PC-3 (cell line): ENCODE data around the gene NIN. TPM values are rescaled to one million over a fixed set of nuclear protein-coding genes. Genes with fewer than 3 reads are reported as not detected.
"Not testable (repeated sequence)": the region's sequence is repeated elsewhere in the genome, so short reads cannot be mapped to it uniquely, and the experiment has no call there.

ENCODE experiments used
- ATAC-seq: fragments of 200-7000 bp; cut with Tn5 transposase; 2 replicates; pipeline ENCODE4 v1.9.1; 2020; ENCODE audit warnings: mild to moderate bottlenecking, moderate library complexity
- BruUV-seq: library from RNA; stranded (reverse); fragments of 400-500 nt; replicated peaks from 2 replicates; lab custom pipeline; 2021; lab: Mats Ljungman, UMichigan
- CTCF ChIA-PET: fragments of 300-600 bp; sonication (Branson Sonifier 250); formaldehyde crosslinking; loops from one replicate; lab custom pipeline; 2022; ENCODE audit warnings: antibody characterized with exemption; lab: Charles Lee
- POLR2A ChIA-PET: fragments of 300-600 bp; sonication (Branson Sonifier 250); formaldehyde crosslinking; loops from one replicate; lab custom pipeline; 2022; ENCODE audit warnings: antibody characterized with exemption; ENCODE audit not compliant: unreplicated experiment; lab: Charles Lee
- DNase-seq: peaks from one replicate; pipeline ENCODE4 v3.0.0-alpha.2; 2015
- H2AFZ ChIP-seq: fragments of 300-600 bp; sonication (generic); 2 replicates; pipeline ENCODE4 v1.6.0; 2016; ENCODE audit warnings: antibody characterized with exemption, low read length
- H3F3A ChIP-seq: fragments of 300-600 bp; sonication (generic); one replicate; pipeline ENCODE4 v1.6.0; 2017; ENCODE audit warnings: antibody characterized with exemption, low read length, control low read depth, mild to moderate bottlenecking; ENCODE audit not compliant: unreplicated experiment
- H3K27ac ChIP-seq: fragments of 300-600 bp; sonication (generic); 2 replicates; pipeline ENCODE4 v1.5.1; 2016; ENCODE audit warnings: mild to moderate bottlenecking, low read length
- H3K27me3 ChIP-seq: fragments of 300-600 bp; sonication (generic); 2 replicates; pipeline ENCODE4 v1.6.1; 2016; ENCODE audit warnings: low read length, mixed read lengths
- H3K36me3 ChIP-seq: fragments of 300-600 bp; sonication (generic); 2 replicates; pipeline ENCODE4 v1.6.1; 2016; ENCODE audit warnings: low read depth, mixed run types, low read length, mixed read lengths
- H3K4me1 ChIP-seq: fragments of 300-600 bp; sonication (generic); 2 replicates; pipeline ENCODE4 v1.5.1; 2016; ENCODE audit warnings: low read length; ENCODE audit not compliant: insufficient read depth
- H3K4me2 ChIP-seq: fragments of 300-600 bp; sonication (generic); 2 replicates; pipeline ENCODE4 v1.6.0; 2016; ENCODE audit warnings: low read length
- H3K4me3 ChIP-seq: fragments of 300-600 bp; sonication (generic); 2 replicates; pipeline ENCODE4 v1.5.1; 2016; ENCODE audit warnings: mild to moderate bottlenecking, low read length, mixed read lengths
- H3K79me2 ChIP-seq: fragments of 300-600 bp; sonication (generic); 2 replicates; pipeline ENCODE4 v1.6.1; 2017; ENCODE audit warnings: low read length, mixed read lengths
- H3K9ac ChIP-seq: fragments of 300-600 bp; sonication (generic); 2 replicates; pipeline ENCODE4 v1.6.0; 2016; ENCODE audit warnings: mild to moderate bottlenecking, low read length
- H3K9me2 ChIP-seq: fragments of 300-600 bp; sonication (generic); replicated peaks from 2 replicates; pipeline ENCODE4 v1.6.1; 2016; ENCODE audit warnings: mixed run types, low read length, mixed read lengths
- H3K9me3 ChIP-seq: fragments of 300-600 bp; sonication (generic); 2 replicates; pipeline ENCODE4 v1.6.1; 2016; ENCODE audit warnings: low read length, mixed read lengths
- H4K20me1 ChIP-seq: fragments of 300-600 bp; sonication (generic); 2 replicates; pipeline ENCODE4 v1.6.1; 2016; ENCODE audit warnings: low read length, mixed read lengths
- CTCF ChIP-seq: fragments of 300-600 bp; sonication (generic); conservative IDR thresholded peaks from 2 replicates; pipeline ENCODE4 v1.5.1; 2017; ENCODE audit warnings: antibody characterized with exemption, low read depth, mild to moderate bottlenecking, low read length
- EZH2 ChIP-seq: fragments of 300-600 bp; sonication (generic); IDR thresholded peaks from one replicate; pipeline ENCODE4 v1.6.1; 2017; ENCODE audit warnings: antibody characterized with exemption, mild to moderate bottlenecking, low read length; ENCODE audit not compliant: unreplicated experiment
- EZH2phosphoT487 ChIP-seq: fragments of 300-600 bp; sonication (generic); IDR thresholded peaks from 2 replicates; pipeline ENCODE4 v1.6.1; 2018; ENCODE audit warnings: mild to moderate bottlenecking, antibody characterized with exemption, low read length, borderline replicate concordance
- intact Hi-C: fragments of 100-400 bp; cut with micrococcal nuclease; formaldehyde crosslinking; loops from 2 replicates; pipeline ENCODE4 v1.9.0; 2023
- total RNA-seq: library from RNA; depleted of rRNA; stranded (reverse); fragments of >200 nt; gene quantifications from 2 replicates; pipeline ENCODE4 v1.2.3, GENCODE V29; 2014

Gene NIN
- total RNA-seq, 1 experiment from 2014 or later, result 34.3 TPM

- CTCF ChIA-PET, result no interaction called here
- H4K20me1 ChIP-seq, result 0 out of 2 replicates have a peak, but pooled peaks cover 8% of the 10 kb centered on the region
- peak; percentile 31 for ATAC-seq
Observed at GRCh38 chr14:50820786-50821509, 10.0 kb downstream of the NIN start.

GRCh38 chr14:50819303-50819702, 11.7 kb downstream of the NIN start:
- H4K20me1 ChIP-seq, H3K9me3 ChIP-seq, POLR2A ChIA-PET, H3K4me2 ChIP-seq, H3K27me3 ChIP-seq, H3K36me3 ChIP-seq, CTCF ChIA-PET, H3K4me3 ChIP-seq, intact Hi-C loops, DNase-seq, ATAC-seq, H3F3A ChIP-seq, H2AFZ ChIP-seq, BruUV-seq, H3K9me2 ChIP-seq, H3K9ac ChIP-seq, H3K27ac ChIP-seq: not testable (repeated sequence)
- Histone ChIP-seq H3K4me1 (peaks cover 20% of the 10 kb centered on the region), H3K79me2 (peaks cover 35% of the 10 kb centered on the region)

More at GRCh38 chr14:50820786-50821509, 10.0 kb downstream of the NIN start:
- Histone ChIP-seq H3K9me2 (no peaks in the 10 kb centered on the region), H2AFZ (no peak overlapping the region), H3K4me2 (no peak overlapping the region), H3K79me2 (peaks cover 51% of the 10 kb centered on the region), H3K9me3 (no peaks in the 10 kb centered on the region), H3K27me3 (no peaks in the 10 kb centered on the region), H3K4me1 (peaks cover 20% of the 10 kb centered on the region), H3K4me3 (no peak overlapping the region), H3K36me3 (no peaks in the 10 kb centered on the region; the same call in 1 of the 2 replicates), H3K9ac (no peak overlapping the region), H3K27ac (0 out of 2 replicates have a peak overlapping the region, but pooled peaks have one; percentile 9), H3F3A (no peaks in the 10 kb centered on the region)
- intact Hi-C loops, result loop anchor here (1.0 to 2.0 kb wide), 2 partner anchors 34 to 39 kb away; no protein-coding TSS in a partner anchor
- DNase-seq, result no peak
- no TSS peak for BruUV-seq
- POLR2A ChIA-PET, result interaction anchor here (0.6 to 0.7 kb wide), 3 partner anchors 10 to 34 kb away, joined by 3 to 4 read pairs (median 3); partner anchors contain the start of gene NIN
- no peak for TF ChIP-seq CTCF
- TF ChIP-seq EZH2, result no peak
- no peak for TF ChIP-seq EZH2phosphoT487

GRCh38 chr14:50816395-50817047, 14.4 kb downstream of the NIN start:
- ChIA-PET POLR2A (interaction anchor here (0.6 kb wide), 1 partner anchor 247 kb away, joined by 4 read pairs; no protein-coding TSS in a partner anchor), CTCF (no interaction called here)
- H3K4me3 ChIP-seq, result no peak overlapping the region
- H3K4me2 ChIP-seq, result no peak overlapping the region
- no peak for DNase-seq
- no peaks in the 10 kb centered on the region for H3F3A ChIP-seq
- TF ChIP-seq CTCF, result no peak
- TF ChIP-seq EZH2, result no peak
- H3K27ac ChIP-seq, result no peak overlapping the region
- H3K9me2 ChIP-seq, result no peaks in the 10 kb centered on the region
- H3K4me1 ChIP-seq, result peaks cover 3% of the 10 kb centered on the region; the same call in 1 of the 2 replicates
- H3K36me3 ChIP-seq, result no peaks in the 10 kb centered on the region; the same call in 1 of the 2 replicates
- intact Hi-C loops, result no loop called here
- no peaks in the 10 kb centered on the region for H3K27me3 ChIP-seq
- H2AFZ ChIP-seq, result no peak overlapping the region
- BruUV-seq, result no TSS peak
- no peak for ATAC-seq
- H3K9me3 ChIP-seq, result no peaks in the 10 kb centered on the region
- H3K79me2 ChIP-seq, result peaks cover 24% of the 10 kb centered on the region
- H3K9ac ChIP-seq, result no peak overlapping the region
- no peaks in the 10 kb centered on the region for H4K20me1 ChIP-seq

DNA sequence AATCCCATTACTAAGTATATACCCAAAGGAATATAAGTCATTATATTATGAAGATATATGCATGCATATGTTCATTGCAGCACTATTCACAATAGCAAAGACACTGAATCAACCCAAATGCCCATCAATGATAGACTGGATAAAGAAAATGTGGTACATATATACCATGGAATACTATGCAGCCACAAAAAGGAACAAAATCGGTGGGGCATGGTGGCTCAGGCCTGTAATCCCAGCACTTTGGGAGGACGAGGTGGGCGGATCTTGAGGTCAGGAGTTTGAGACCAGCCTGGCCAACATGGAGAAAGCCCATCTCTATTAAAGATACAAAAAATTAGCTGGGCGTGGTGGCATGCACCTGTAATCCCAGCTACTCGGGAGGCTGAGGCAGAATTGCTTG, 15.4 kb downstream of the NIN start:
- H3K4me3 ChIP-seq, H4K20me1 ChIP-seq, H3K9me3 ChIP-seq, H3K9ac ChIP-seq, H3K27ac ChIP-seq, H3K36me3 ChIP-seq, DNase-seq, intact Hi-C loops, BruUV-seq, H3K9me2 ChIP-seq, POLR2A ChIA-PET, H3F3A ChIP-seq, H3K4me1 ChIP-seq, CTCF ChIA-PET, H3K27me3 ChIP-seq, ATAC-seq, H2AFZ ChIP-seq, H3K4me2 ChIP-seq: not testable (repeated sequence)
- H3K79me2 ChIP-seq, result peaks cover 21% of the 10 kb centered on the region
